GM12873 (cell line): ENCODE data around the gene PAPPA.

Experiments used
- CTCF ChIP-seq: IDR thresholded peaks from 2 replicates; pipeline ENCODE4 v1.5.1; 2012; ENCODE audit warnings: low read depth, mild to moderate bottlenecking, moderate library complexity, low read length, control low read depth; ENCODE audit not compliant: insufficient read depth; ENCODE audit errors: missing control alignments

The PAPPA gene

DNA sequence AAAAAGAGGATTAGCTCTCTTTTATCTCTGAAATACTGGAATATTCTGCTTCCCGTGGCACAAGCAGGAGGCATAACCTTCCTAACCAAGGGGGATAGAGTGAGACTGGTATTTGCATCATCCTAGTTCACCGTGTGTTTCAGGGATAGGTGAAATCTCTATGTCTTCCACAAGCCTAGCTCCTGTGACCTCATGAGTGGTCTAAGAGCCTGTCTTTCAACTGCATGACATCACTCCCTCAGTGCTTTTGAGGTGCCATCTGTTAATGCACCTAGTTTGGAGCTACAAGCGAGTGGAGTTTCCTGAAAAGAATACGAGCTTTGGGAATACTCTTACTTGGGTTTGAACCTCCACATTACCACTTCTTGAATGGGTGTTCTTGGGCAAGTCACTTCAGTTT lies 181.8 kb downstream of the PAPPA start:
- TF ChIP-seq CTCF, result no peak

DNA sequence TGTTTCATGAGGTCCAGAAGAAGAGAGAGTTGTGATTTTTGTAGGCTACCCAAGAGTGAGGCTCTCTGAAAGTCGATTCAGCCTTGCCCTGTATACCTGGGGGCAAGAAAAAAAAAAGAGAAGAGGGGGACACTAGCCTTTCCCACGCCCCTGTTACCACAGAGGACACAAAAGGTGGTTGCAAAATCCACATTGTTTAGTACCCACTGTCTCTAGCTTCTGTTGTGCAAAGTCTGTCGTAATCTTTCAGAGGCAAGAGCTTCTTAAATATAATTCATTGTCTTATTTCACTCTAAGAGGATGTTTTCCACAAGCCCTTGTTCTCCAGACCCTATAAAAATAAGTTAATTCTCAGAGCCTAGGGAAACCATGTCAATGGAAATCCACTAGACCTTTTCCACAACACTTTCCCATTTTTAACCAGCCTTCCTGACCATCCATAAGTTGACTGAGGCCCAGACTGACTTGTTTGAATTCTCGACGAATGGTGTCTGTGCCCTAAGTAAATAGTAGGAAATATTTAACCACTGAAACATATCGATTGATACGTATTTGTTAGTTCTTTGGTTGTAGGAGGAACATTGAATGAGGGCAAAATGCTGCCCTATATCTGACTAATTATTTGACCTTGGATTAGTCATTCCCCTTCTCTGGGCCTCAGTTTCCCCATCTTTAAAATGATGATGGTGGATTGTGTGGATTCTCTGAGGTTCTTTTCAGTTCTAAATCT lies 182.7 kb downstream of the PAPPA start:
- no peak for TF ChIP-seq CTCF

DNA sequence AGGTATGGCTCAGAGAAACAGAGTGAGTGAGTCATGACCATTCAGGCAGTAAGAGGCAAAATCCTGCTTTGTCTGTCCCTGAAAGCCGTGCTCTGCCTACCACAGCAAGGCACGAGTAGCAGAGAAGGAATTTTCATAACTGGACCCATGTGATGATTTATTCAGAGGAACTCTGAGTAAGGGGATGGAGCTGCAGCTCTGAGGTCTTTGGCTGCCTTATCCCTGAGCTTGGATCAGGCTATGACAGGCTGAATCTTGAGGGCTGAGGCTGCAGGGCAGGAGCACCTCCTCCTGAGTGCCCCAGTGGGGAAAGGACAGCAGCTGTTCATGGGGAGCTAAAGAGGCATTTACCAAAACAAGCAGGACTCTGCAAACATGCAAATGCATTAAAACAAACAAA lies 183.4 kb downstream of the PAPPA start:
- no peak for TF ChIP-seq CTCF

GRCh38 chr9:116340270-116340669 lies 186.7 kb downstream of the PAPPA start:
- no peak for TF ChIP-seq CTCF

GRCh38 chr9:116342061-116342460 lies 188.5 kb downstream of the PAPPA start:
- TF ChIP-seq CTCF, result no peak

DNA sequence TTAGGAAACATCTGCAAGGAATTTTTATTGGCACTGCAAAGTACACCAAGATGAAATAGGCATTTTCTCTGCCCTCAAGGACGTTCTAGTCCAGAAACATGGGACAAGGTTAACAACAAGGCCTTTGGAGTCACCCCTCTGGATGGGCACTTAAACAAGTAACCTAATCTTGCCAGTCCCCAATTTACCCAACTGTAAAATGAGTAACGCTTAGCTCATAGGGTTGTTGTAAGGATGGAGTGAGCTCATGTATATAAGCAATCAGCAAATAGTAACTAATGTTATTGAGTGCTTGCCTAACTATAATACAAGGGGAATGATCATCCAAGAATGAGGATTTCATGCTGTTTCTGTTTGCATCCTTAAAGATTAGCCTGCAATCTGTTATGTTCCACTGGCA lies 189.3 kb downstream of the PAPPA start:
- TF ChIP-seq CTCF, result no peak

DNA sequence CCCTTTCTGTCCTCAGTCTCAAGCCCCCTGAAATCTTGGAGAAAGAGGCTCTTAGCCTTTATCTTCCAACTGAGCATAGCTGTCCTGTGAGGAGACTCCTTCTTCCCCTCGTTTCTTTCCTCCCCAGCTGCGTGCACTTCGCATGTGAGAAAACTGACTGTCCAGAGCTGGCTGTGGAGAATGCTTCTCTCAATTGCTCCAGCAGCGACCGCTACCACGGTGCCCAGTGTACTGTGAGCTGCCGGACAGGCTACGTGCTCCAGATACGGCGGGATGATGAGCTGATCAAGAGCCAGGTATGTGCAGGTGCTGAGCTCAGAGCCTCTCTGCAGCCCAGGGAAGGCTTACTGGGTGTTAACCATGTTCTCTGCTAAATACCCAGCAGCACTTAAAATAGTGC lies 190.8 kb downstream of the PAPPA start:
- TF ChIP-seq CTCF, result no peak
